HG03460 (cell line): ENCODE data around the gene FOLR2.

Experiments
- ATAC-seq: cut with Tn5 transposase; IDR thresholded peaks from one replicate; pipeline ENCODE4 v1.9.1; 2021; ENCODE audit not compliant: unreplicated experiment

Gene FOLR2

GRCh38 chr11:72239849-72240460, 23.4 kb downstream of the FOLR2 start:
- ATAC-seq: no peak

- ATAC-seq: no peak
Observed at GRCh38 chr11:72240461-72241290, 24.1 kb downstream of the FOLR2 start.

- no peak for ATAC-seq
Observed at GRCh38 chr11:72241291-72241781, 24.7 kb downstream of the FOLR2 start.

- ATAC-seq: no peak
Observed at GRCh38 chr11:72242141-72242540, 25.5 kb downstream of the FOLR2 start.

GRCh38 chr11:72243173-72244059, 26.8 kb downstream of the FOLR2 start:
- no peak for ATAC-seq

GRCh38 chr11:72244060-72244360, 27.4 kb downstream of the FOLR2 start, which contains the start of gene PHOX2A:
Gene PHOX2A (minus strand): TSS chr11:72244176. CDS start chr11:72244004, 172 bp downstream.
- no peak for ATAC-seq

GRCh38 chr11:72244361-72245262, 28.0 kb downstream of the FOLR2 start:
- ATAC-seq: no peak

GRCh38 chr11:72245263-72245816, 28.7 kb downstream of the FOLR2 start:
- no peak for ATAC-seq

- no peak for ATAC-seq
Observed at GRCh38 chr11:72247584-72247983, 31.0 kb downstream of the FOLR2 start.

- ATAC-seq: no peak
Observed at GRCh38 chr11:72249961-72250360, 33.4 kb downstream of the FOLR2 start.

- no peak for ATAC-seq
Observed at GRCh38 chr11:72250661-72251464, 34.3 kb downstream of the FOLR2 start.

GRCh38 chr11:72251614-72252013, 35.0 kb downstream of the FOLR2 start:
- ATAC-seq: no peak

- ATAC-seq: no peak
Observed at GRCh38 chr11:72253392-72253791, 36.8 kb downstream of the FOLR2 start.

GRCh38 chr11:72254299-72254993, 37.9 kb downstream of the FOLR2 start:
- ATAC-seq: no peak

GRCh38 chr11:72257570-72257969, 41.0 kb downstream of the FOLR2 start:
- no peak for ATAC-seq

- ATAC-seq: no peak
Observed at GRCh38 chr11:72259490-72259889, 42.9 kb downstream of the FOLR2 start.

- no peak for ATAC-seq
Observed at GRCh38 chr11:72260574-72260973, 44.0 kb downstream of the FOLR2 start.

- ATAC-seq: no peak
Observed at GRCh38 chr11:72263361-72263760, 46.8 kb downstream of the FOLR2 start.

GRCh38 chr11:72265951-72266350, 49.4 kb downstream of the FOLR2 start:
- no peak for ATAC-seq
